Posterior vena cava (tissue), 2 donors: ENCODE measurements around the gene ZC3HAV1. TPM values are rescaled to one million over a fixed set of nuclear protein-coding genes. Genes with fewer than 3 reads are reported as not detected.
"Not testable (repeated sequence)": the region's sequence is repeated elsewhere in the genome, so short reads cannot be mapped to it uniquely, and the experiment has no call there.

Experiments used
- DNase-seq: peaks from one replicate; pipeline ENCODE4 v3.0.0-alpha.2; 2020; ENCODE audit warnings: low spot score
- intact Hi-C, 2 donors: fragments of 100-400 bp; cut with DNase I; formaldehyde crosslinking; loops; one replicate each; pipeline versions ENCODE4 v1.14.1 to v1.14.2; 2022 to 2023
- total RNA-seq, 2 donors: library from RNA; stranded (reverse); fragmentation: NEBNext Ultra II Directional; extraction: Animal tissue kit (Norgen Biotek cat#: 25700); gene quantifications; one replicate each; pipeline ENCODE4 v1.2.1, GENCODE V29; 2021
- donor health status: DM: yes; HTN: yes; CAD: no.
- donor health status: DM: yes; HTN: yes; CAD: no.

The ZC3HAV1 gene
- total RNA-seq, 2 donors from 2014 or later: 26.8 TPM

DNA sequence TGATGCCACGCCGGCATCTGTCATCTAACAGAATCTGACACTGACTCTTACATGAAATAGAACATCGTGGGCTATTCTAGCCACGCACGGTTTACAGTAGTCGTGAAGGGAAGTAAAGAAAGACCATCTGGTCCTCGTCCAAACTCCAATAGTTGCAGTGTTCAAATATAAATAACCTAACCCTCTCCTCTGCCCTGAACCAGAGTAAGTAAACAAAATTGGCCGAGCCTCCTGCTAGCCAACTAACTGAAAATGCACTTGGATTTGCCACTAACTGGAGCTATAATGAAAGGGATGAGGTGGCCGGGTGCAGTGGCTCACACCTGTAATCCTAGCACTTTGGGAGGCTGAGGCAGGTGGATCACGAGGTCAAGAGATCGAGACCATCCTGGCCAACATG, 44.2 kb downstream of the ZC3HAV1 start:
- DNase-seq: no peak
- intact Hi-C loops: no loop called here

DNA sequence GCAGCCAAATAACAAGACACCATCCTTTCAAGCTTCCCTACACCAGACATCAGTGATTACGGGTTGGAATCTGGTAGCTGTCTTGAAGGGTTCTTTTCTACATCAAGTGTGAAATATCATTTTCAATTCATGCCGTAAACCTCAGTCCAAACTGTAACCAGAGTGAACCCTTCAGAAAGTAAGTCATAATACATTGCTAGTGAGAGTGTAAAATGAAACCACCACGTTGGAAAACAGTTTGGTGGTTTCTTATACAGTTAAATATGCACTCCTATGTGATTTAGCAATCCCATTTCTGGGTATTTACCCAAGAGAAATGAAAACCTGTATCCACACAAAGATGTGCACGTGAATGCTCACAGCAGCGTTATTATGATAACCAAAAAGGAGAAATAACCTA, 48.1 kb downstream of the ZC3HAV1 start:
- intact Hi-C loops: no loop called here
- DNase-seq: no peak

- no peak for DNase-seq
- intact Hi-C loops: no loop called here
These were observed 48.8 kb downstream of the ZC3HAV1 start for GRCh38 chr7:139060695-139061237.

GRCh38 chr7:139059905-139060304, 49.6 kb downstream of the ZC3HAV1 start:
- intact Hi-C loops: no loop called here
- DNase-seq: no peak

- intact Hi-C loops: no loop called here
- DNase-seq: no peak
These were observed 50.6 kb downstream of the ZC3HAV1 start for GRCh38 chr7:139058943-139059342.

DNA sequence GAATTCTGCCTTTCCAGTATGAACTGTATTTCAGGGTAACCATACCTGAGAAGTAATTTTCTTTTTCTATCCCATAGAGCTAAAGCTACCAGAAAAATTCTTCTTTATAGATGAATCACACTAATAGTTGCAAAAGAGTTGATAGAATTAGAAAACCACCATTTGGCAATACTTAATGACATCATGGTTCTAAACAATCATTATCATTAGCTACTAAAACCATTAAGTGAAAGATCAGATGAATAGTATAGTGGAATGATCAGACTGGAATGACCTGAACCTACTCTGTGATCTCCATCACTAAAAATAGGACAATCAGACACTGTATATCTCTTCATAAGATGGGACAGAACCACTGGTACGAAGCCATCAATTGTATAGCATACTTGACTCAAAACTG, 53.8 kb downstream of the ZC3HAV1 start:
- intact Hi-C loops: no loop called here
- no peak for DNase-seq

- DNase-seq, intact Hi-C loops: not testable (repeated sequence)
These were observed 54.9 kb downstream of the ZC3HAV1 start for GRCh38 chr7:139054656-139055055.

- DNase-seq: no peak
- intact Hi-C loops: no loop called here
These were observed 55.4 kb downstream of the ZC3HAV1 start for GRCh38 chr7:139054101-139054500.

DNA sequence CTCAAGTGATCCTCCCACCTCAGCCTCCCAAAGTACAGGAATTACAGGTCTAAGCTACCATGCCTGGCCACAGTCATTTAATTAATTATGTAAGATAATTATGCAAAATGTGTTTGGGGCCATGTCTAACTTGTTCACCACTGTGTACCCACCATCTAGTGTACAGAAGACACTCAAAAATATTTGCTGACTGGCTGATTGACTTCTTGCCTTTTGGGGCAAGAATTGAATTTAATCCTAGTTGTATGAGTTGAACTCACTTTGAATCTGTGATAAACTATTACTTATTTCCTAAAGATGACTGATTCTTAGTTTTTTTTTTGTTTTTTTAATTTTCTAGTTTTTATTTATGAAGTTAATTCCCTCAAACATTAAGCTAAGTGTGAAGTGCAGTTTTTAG, 57.9 kb downstream of the ZC3HAV1 start:
- intact Hi-C loops: no loop called here
- DNase-seq: no peak

GRCh38 chr7:139049936-139050335, 59.6 kb downstream of the ZC3HAV1 start:
- intact Hi-C loops: no loop called here
- no peak for DNase-seq

DNA sequence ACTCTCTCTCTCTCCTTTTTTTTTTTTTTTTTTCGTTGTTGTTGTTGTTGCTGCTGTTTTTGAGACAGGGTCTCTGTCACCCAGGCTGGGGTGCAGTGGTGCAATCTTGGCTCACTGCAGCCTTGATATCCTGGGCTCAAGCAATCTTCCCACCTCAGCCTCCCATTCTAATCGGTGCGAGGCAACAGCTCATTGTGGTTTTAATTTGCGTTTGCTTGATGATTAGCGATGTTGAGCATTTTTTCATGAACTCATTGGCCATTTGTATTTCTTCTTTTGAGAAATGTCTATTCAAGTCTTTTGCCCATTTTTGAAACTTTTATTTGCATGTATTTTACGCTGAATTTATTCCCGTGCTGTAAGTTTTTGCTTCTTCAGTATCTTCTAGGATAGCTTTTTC, 60.4 kb downstream of the ZC3HAV1 start:
- DNase-seq: no peak
- intact Hi-C loops: no loop called here

DNA sequence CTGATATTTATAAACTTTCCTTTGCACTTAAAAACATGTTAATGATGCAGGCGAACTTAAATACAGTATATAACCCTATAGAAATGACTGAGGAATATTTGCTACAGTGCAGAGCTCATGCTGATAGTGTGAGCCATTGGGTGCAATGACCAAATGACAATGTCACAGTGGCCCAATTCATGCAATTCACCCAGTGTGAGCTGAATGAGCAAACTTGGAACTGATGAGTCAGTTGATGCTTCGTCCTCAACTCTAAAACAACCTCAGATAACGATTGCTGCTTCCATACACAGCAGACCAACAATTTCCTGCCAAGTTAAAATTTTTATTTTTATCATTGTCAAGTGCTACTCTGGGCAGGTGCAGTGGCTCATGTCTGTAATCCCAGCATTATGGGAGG, 61.5 kb downstream of the ZC3HAV1 start:
- no peak for DNase-seq

DNA sequence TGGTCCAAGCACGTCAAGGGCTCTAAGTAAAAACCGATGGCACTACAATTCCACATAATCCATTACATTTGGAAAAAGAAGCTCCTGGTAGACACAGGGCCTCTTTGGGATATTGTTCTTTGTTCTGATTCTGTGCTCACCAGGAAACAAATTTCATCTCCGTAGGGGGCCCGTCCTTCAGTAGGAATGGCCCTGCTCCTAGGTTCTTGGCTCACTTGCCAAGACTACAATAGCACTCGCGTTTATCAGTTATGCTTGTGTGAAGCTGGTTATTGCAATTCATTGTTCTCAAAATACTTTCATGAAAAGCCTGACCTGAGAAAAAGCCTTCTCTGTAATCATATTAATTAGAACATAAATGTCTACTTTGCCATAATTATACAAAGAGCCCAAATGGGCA, 63.4 kb downstream of the ZC3HAV1 start:
- no peak for DNase-seq
- intact Hi-C loops: no loop called here

More for the DNA sequence above, 61.5 kb downstream of the ZC3HAV1 start:
- intact Hi-C loops: no loop called here

DNA sequence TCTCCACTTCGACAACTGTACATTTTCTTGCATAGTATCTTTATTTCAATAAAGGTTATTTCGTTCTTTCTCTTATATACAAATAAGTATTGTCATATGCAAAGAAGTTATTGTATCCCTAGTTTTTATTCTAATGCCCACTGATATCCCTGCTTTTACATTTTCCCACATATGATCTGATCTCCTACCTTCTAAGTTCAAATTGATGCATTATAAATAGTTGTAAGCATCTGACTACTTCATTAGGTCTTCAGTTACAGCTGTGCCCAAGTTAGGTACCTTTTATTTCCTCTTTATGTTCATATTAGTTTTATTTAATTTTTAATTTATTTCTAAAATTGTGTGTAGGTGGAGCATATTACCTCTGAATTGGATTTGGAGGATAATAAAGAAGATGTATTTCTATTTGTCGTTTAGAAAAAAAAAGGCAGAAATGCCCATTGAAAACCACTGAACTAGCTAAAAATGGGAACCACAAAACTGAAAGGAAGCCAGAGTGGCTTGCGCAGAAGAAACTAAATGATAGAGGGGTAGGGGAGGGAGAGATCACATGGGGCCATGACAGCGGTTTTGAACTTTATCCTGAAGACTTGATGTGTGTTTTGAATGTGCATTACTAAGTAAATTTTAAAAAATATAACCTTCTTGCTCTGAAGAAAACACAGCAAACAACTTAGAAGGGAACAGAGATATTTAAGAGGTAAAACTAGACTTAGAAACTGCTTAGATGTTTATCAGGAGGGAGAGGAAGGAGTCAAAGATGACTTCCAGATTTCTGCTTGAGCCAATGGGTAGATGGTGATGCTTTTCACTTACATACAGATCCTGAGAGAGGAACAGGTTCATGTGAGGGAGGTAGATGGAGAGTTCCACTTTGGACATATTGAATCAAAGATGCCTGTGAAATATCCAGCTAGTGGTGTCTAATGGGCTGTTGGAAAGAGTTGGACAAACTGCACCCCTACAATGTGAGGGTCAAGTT, 64.4 kb downstream of the ZC3HAV1 start:
- no peak for DNase-seq
- intact Hi-C loops: no loop called here

- intact Hi-C loops: no loop called here
These were observed 65.4 kb downstream of the ZC3HAV1 start for GRCh38 chr7:139043823-139044812.

DNA sequence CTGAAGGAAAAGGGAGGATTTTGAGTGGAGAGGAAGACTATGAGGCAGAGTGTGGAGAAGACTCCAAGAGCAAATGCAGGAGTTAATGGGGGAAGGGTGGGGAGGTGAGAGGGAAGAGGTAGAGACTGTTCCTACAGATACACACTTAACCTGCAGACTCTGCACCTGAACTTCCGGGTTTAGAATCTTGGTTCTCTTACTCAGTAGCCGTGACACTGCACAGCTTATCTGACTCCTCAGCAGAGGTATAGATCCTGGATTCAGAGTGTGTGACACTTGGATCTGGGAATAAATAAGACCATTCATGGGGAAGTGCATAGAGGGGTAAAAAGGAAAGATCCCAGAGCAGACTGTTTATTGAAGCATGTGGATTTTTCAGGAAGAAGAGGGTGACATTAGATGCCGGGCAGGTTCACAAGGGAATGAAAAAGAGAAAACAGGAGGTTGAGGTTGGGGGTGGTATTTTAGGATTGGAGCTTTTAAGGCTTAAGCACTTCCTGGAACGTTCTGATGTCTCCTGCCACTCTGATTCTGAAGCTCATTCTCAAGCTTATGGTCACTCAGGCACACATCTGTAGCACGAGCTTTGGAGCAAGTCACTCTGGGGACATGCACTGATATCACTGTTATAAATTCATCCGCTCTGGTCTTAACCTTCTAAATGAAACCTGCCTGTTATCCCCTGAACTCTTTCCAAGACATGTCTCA, 68.0 kb downstream of the ZC3HAV1 start:
- no peak for DNase-seq
- intact Hi-C loops: no loop called here

More at GRCh38 chr7:139043823-139044812, 65.4 kb downstream of the ZC3HAV1 start:
- no peak for DNase-seq

DNA sequence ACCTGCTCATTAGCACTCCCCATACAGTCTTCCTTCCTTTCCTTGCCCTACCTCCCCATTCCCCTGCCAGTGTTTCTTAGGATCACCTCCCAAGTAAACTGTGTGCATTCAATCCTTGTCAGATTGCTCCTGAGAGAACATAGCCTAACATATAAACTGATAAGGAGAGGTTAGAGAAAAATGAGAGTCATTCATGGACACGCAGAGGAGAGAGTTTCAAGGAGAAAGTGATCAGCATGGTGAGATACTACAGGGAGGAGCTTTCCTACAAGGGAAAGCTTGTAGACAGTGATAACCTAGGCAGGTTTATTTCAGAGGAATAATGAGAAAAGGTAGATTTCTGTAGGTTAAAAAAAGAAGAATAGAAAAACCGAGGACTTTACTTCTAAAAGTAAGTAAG, 70.8 kb downstream of the ZC3HAV1 start:
- intact Hi-C loops: loop anchor here in 1 of 2 donors (5.0 kb wide), 1 partner anchor 39 kb away; no protein-coding TSS in a partner anchor

DNA sequence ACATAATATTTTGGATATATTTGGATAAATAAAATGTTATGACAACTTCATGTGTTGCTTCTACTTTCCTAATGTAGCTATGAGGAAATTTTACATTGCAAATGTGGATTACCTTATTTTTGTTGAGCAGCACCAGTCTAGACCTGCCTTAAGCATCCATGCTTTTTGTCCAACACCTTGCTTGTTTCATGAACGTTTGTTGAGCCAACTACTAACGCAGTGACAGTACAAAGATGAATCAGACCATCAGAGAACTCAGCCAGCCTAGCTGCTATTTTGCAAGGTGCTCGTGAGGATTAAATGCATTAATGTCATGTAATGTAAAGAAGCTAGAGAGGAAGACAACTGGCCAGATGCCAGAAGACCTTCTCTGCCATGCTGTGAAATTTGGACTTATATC, 72.6 kb downstream of the ZC3HAV1 start:
- intact Hi-C loops: loop anchor here in 1 of 2 donors (5.0 kb wide), 1 partner anchor 40 kb away; no protein-coding TSS in a partner anchor

More for the DNA sequence above, 70.8 kb downstream of the ZC3HAV1 start:
- no peak for DNase-seq

More for the DNA sequence above, 72.6 kb downstream of the ZC3HAV1 start:
- no peak for DNase-seq
